Kidney tubule cell (primary cell): ENCODE measurements around the gene ZNF587.
"Not testable (repeated sequence)": the region's sequence is repeated elsewhere in the genome, so short reads cannot be mapped to it uniquely, and the experiment has no call there.

Experiments used
- DNase-seq: peaks from one replicate; pipeline ENCODE4 v3.0.0-alpha.2; 2018; ENCODE audit warnings: low spot score

Gene ZNF587

DNA sequence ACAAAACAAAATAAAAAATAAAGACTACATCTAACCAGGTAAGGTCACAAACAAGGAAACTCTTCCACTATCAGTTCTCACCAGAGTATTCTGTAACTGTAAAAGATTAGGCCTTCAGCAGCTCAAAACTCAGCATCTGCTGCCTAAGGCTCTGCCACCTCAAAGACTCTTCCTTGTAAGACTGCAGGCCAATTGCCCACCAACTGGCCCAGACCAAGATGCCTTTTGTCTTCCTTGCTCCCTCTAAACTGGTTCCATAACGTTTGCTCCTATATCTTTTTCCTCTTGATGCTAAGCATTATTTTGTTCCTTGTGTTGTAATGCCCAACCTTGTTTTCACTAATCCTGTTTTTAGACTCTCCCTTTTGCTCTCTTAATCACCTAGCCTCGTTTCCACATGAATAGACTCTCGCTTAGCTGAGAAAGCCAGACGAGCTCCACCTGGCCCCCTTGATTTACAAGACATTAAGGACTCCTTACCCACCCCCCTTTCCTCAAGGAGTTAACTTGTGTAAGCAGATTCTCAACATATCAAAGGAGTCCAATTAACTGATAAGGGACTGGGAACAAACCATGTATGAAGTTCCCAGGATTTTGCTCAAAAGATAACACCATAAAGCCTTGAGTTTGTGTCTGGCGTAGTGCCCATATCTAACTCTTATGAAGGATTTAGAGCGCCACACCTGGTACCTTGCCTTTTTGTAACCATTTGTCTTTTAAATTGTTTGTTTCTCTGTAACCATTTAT, 37.7 kb downstream of the ZNF587 start:
- peak; percentile 37 for DNase-seq

DNA sequence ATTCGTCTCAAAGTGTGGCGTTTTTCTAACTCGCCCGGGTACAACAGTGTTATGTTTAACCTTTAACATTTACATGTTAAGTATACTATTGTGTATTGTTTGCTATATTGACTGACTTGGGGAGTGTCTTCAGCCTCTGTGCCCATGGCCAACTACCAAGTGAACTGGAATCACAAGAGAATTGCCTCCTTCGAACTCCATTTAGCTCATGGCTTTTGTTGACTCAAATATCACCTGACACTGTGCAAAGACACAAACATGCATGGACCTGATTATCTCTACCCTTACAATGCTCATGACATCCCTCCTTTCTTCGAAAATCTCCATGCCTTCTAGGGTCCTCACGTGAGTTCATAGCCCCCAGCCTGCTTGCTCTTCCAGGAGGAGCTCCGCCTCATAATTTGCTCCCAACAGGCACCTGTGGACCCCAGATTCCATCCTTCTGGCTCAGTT, 38.5 kb downstream of the ZNF587 start:
- no peak for DNase-seq

DNA sequence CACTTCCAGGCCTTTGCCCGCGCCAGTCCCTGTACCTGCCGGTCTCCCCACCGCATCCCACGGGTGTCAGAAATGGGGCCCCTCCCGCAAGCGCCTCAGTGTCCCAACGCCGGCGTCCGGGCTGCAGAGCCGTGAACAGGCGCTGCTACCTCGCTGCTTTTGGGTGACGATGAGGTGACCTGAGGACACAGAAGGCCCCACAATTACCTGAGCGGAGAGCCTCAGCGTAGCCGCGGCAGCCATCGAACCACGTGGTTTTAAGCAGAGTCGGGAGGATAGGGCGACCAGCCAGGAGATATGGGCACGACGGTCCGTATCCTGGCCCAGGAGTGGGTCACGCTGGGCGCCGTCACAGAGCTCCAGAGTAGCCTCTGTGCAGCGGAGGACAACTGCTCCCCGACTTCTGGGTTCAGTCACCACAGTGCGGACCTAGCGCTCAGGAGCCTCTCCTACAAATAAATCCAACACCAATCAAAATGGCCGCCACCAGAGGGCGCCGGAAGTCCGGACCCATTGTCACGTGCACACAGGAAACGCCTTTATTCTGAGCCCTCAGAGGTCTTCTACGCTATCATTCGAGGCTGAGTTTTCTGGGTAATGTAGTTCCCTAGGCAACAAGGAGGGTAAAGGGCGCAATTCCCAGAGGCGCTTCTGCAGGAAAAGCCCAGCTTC, 39.0 kb downstream of the ZNF587 start, which contains the start of gene ZNF814:
Gene ZNF814 (minus strand): TSS at position 478 of the 672 bp plus-strand sequence. CDS start 235 bp downstream, at position 243.
- peak; percentile 88 for DNase-seq

DNA sequence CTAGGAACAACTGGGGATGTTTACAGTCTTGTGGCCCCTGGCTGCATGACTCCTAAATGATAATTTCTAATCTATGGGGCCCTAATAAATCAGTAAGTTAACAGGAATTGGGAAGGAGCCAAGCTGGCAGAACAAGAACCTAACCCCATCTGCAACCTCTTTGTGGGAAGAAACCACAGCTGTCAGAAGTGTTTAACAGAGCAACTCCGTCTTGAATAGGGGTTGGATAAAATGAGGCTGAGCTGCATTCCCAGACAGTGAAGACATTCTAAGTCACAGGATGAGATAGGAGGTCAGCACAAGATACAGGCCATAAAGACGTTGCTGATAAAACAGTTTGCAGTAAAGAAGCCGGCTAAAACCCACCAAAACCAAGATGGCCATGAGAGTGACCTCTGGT, 41.0 kb downstream of the ZNF587 start:
- not testable (repeated sequence) for DNase-seq

DNA sequence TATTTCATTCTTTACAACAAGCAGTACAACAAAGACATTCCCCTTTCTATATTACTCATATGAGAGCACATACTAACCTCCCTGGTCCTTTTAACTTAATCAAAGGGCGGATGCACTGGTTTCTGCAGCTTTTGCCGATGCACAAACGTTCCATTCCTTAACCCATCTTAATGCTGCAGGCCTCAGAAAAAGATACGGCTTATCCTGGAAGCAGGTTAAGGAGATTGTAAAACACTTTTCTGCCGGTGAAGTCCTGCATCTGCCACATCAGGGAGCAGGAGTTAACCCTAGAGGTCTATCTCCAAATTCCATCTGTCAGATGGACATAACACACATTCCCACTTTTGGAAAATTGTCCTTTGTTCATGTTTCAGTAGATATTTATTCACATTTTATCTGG, 50.7 kb downstream of the ZNF587 start:
- no peak for DNase-seq

DNA sequence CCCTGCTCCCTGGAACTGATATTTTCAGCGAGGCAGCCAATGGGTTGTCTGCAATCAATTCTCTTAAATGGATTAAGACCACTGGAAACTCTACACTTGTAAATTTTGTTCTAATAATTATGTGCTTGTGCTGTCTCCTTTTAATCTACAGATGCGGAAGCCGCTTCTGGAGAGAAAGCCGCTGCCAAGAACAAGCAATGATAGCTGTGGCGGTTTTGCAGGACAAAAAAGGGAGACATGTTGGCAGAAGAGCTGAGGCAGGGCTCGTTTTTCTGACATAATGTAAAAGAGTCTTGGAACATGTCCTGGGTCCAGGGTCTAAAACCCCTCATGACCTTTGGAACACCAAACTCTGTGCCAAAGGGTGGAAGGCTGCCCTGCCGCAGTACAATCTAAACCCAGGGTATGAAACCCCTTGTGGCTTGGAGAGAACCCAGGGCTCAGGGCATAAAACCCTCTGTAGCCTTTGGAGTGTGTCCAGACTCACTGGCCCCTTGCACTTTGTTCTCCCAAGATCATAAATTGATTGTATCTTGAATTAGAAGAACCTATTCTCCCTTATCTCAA, 54.0 kb downstream of the ZNF587 start:
- DNase-seq: no peak

DNA sequence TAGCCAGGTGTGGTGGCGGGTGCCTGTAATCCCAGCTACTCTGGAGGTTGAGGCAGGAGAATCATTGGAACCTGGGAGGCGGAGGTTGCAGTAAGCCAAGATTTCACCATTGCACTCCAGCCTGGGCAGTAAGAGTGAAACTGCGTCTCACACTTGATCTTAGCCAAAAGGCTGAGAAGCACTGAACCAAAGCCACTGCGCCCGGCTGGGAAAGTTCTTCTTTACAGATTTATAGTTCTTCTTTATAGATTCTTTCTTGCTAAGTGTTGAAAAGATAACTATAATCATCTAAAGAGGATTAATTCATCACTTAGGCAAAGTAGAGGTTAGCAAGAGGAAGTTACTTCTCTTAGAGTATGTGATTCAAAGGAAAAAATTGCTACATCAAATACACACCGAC, 55.6 kb downstream of the ZNF587 start:
- DNase-seq: no peak

DNA sequence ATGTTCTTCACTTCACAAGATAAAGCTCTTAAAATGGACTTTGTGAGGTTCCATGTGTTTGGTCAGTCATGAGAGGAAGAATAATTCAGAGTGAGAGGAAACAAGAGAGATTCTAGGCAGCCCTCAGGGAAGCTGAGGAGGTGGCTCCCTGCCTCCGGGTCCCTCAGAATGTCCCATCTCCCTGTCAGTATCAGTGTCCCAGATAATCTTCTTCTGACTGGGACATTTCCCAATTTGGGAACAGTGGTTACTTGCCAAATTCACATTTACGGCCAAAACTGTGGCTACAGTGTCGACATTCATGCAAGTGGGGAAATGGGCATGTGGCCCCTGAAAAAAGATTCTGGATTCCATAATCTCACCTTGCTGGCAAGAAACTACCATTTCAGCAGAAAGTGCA, 57.7 kb downstream of the ZNF587 start:
- DNase-seq: no peak

DNA sequence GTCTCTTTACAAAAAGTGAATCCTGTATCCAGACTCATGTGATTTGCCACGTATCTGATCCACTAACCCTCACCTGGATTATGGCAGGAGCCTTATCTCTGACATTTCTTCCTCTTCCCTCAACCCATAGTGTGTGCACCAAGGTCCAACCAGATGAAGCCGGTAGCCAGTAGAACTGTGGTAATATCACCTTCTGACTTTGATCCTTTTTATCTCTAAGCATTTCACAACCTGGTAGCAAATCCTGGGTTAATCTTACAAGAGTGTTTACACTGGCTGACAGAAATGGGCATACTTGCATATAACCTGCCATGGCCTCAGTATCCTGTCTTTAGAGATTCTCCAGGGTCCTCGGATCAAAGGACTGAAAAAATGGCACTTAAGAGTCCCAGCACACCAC, 64.9 kb downstream of the ZNF587 start:
- no peak for DNase-seq
